ENCODE data around the gene BRWD1.

DNA sequence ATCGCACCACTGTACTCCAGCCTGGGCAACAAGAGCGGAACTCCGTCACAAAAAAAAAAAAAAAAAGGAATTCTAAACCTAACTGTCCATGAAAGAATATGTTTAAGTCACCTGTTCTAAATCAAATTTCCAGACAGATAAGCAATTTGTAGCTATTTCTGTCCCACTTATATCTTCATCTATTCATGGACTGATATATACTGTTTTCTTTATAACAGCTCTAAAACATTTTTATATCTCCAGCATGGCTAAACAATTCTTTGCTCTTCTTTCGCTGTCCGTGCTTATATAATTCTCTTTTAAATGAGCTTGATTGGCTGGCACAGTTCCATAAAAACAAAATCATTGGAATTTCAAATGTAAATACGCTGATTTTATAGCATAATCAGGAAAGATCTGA, 30.5 kb downstream of the BRWD1 start:
- TF ChIP-seq POLR2AphosphoS5 (IDR thresholded peaks at IDR 0.05): no peak
- no peak for TF ChIP-seq POLR2A (IDR thresholded peaks at IDR 0.05; ENCODE audit: low read depth)

Measured in esophagus muscularis mucosa (tissue), 2 donors.